GM12873 (cell line): Measurements from ENCODE around the gene SCFD2.

Experiments used
- CTCF ChIP-seq: IDR thresholded peaks from 2 replicates; pipeline ENCODE4 v1.5.1; 2012; ENCODE audit warnings: low read depth, mild to moderate bottlenecking, moderate library complexity, low read length, control low read depth; ENCODE audit not compliant: insufficient read depth; ENCODE audit errors: missing control alignments

SCFD2 gene

DNA sequence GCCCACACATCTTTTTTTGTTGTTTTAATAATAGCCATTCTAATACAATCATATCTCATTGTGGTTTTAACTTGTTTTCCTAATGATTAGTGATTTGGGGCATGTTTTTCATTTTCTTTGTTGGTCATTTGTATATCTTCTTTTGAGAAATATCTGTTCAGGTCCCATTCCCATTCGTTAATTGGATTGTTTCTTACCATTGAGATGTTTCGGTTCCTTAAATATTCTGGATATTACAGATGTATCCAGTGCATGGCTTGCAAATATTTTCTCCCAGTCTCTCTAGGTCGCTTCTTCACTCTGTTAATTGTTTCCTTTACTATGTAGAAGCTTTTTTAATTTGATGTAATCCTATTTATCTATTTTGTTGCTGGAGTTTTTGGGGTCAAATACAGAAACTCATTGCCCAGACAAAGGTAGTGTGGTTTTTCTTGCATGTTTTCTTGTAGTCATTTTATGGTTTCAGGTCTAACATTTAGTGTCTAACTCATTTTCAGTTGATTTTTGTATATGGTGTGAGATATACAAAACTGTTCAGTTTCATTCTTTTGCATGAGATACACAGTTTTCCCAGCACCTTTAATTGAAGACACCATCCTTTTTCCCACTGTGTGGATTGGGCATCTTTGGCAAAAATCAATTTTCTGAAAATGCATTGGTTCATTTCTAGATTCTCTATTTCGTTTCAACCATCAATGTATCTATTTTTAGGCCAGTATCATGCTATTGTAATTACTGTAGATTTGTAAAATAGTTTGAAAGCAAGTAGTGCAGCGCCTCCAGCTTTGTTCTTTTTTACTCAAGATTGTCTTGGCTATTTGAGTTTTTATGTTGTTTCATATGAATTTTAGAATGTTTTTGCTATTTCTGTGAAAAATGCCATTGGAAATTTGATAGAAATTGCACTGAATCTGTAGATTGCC lies 195.9 kb downstream of the SCFD2 start:
- no peak for TF ChIP-seq CTCF

DNA sequence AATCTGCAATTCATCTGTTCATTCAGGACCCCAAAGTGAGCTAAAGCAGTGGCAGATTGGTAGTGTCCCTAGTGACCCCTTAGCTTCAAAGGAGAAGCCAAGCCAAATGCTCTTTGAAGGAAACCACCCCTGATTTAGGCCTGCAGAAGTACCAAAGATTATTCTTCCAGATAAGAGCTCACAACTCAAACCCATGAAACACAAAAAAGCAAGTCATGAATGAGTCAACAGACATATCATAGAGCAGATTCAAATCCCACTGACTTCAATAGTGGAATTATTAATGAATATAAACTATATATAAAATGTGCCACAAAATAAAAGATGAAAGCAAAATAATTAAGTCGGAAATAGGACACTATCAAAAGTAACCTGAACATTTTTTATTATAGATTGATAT lies 197.6 kb downstream of the SCFD2 start:
- no peak for TF ChIP-seq CTCF

- no peak for TF ChIP-seq CTCF
Measured at GRCh38 chr4:53162969-53163368, 202.9 kb downstream of the SCFD2 start.

GRCh38 chr4:53161787-53162433 lies 204.0 kb downstream of the SCFD2 start:
- no peak for TF ChIP-seq CTCF

GRCh38 chr4:53161051-53161786 lies 204.6 kb downstream of the SCFD2 start:
- TF ChIP-seq CTCF: no peak

DNA sequence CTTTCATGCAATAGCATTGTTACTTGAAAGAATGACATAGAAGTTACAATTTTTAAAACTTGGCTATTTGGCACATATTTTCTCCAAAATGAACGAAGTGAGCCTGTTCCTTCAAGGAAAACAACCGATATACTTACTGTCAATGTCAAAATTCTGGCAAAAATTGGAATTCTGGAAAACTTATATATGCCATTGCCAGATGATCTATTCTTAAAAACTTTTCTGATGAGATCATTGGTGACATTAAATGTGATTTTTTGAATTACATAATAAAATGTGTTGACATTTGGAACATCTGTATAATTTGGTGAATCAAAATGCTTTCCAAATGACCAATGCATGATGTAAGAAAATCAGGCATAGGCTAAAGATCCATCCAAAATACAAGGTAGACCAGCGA lies 209.0 kb downstream of the SCFD2 start:
- TF ChIP-seq CTCF: no peak

DNA sequence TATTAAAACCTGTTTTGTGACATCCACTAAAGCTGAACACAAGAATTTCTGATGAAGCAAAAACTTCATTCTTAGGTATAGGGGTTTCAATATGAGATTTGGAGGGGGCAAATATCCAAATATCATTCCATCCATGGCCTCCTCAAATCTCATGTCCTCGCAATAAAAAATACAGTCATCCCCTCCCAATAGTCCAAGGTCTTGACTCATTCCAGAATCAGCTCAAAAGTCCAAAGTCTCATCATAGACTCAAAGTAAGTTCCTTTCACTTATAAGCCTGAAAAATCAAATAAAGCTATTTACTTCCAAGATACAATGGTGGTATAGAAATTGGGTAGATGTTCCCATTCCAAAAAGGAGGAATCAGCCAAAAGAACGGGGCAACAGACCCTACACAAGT lies 213.4 kb downstream of the SCFD2 start:
- TF ChIP-seq CTCF: no peak
